ENCODE data around the gene SFXN2. TPM values are rescaled to one million over a fixed set of nuclear protein-coding genes. Genes with fewer than 3 reads are reported as not detected.

The SFXN2 gene
- total and polyA plus RNA-seq, 7 donors, result 0.45 to 3.2 (median 1.7) TPM

GRCh38 chr10:102669206-102670064, 45.0 kb upstream of the SFXN2 start:
- Histone ChIP-seq H3K36me3 (ENCODE audit: insufficient read depth in 1 of 2, low read depth in 1 of 2) (no peaks in the 10 kb centered on the region), H3K4me1 (peaks cover 26% of the 10 kb centered on the region), H3K27ac (peak overlapping the region; percentile 46), H3K9me3 (no peaks in the 10 kb centered on the region), H3K27me3 (ENCODE audit: insufficient read depth in 3 of 3, low read length in 2 of 3) (no peaks in the 10 kb centered on the region), H3K4me3 (no peak overlapping the region)
- DNase-seq (peak; percentile 62 to 88), ATAC-seq (peak; percentile 79 to 95 (median 92))
- intact Hi-C loops (cut with DNase I), result no loop called here
- TF ChIP-seq CTCF (IDR thresholded peaks at IDR 0.05), result peak; percentile 4
- 45 to 63% (median 50%) methylated on average over 7 of the region's 7 CpGs for WGBS, 3 donors

- no peak for TF ChIP-seq CTCF (IDR thresholded peaks at IDR 0.05)
- 84 to 93% (median 86%) methylated on average over 9 of the region's 9 CpGs for WGBS, 3 donors
Measured at GRCh38 chr10:102670065-102670670, 44.3 kb upstream of the SFXN2 start.

GRCh38 chr10:102670871-102671434, 43.5 kb upstream of the SFXN2 start:
- 75 to 82% (median 81%) methylated on average over 6 of the region's 6 CpGs for WGBS, 3 donors
- no peak for ATAC-seq
- H3K27ac ChIP-seq, result no peak overlapping the region
- no peaks in the 10 kb centered on the region for H3K9me3 ChIP-seq
- intact Hi-C loops (cut with DNase I), result no loop called here
- no peaks in the 10 kb centered on the region for H3K36me3 ChIP-seq (ENCODE audit: insufficient read depth in 1 of 2, low read depth in 1 of 2)
- H3K4me1 ChIP-seq, result peaks cover 38% of the 10 kb centered on the region
- H3K4me3 ChIP-seq, result no peak overlapping the region
- no peaks in the 10 kb centered on the region for H3K27me3 ChIP-seq (ENCODE audit: insufficient read depth in 3 of 3, low read length in 2 of 3)
- no peak for TF ChIP-seq CTCF (IDR thresholded peaks at IDR 0.05)
- DNase-seq, result no peak

More at GRCh38 chr10:102670065-102670670, 44.3 kb upstream of the SFXN2 start:
- Histone ChIP-seq H3K27ac (no peak overlapping the region), H3K27me3 (ENCODE audit: insufficient read depth in 3 of 3, low read length in 2 of 3) (no peaks in the 10 kb centered on the region), H3K4me1 (peaks cover 31% of the 10 kb centered on the region), H3K36me3 (ENCODE audit: insufficient read depth in 1 of 2, low read depth in 1 of 2) (no peaks in the 10 kb centered on the region), H3K9me3 (no peaks in the 10 kb centered on the region), H3K4me3 (no peak overlapping the region)
- peak in 1 of 4 donors; percentile 22 for ATAC-seq
- DNase-seq, result no peak
- intact Hi-C loops (cut with DNase I), result no loop called here

- DNase-seq (no peak), ATAC-seq (no peak)
- peak overlapping the region; percentile 50 for H3K27ac ChIP-seq
- H3K36me3 ChIP-seq (ENCODE audit: insufficient read depth in 1 of 2, low read depth in 1 of 2), result no peaks in the 10 kb centered on the region
- WGBS, 3 donors, result 65 to 75% (median 65%) methylated on average over 13 of the region's 13 CpGs
- intact Hi-C loops (cut with DNase I), result no loop called here
- peaks cover 53% of the 10 kb centered on the region for H3K4me1 ChIP-seq
- no peaks in the 10 kb centered on the region for H3K27me3 ChIP-seq (ENCODE audit: insufficient read depth in 3 of 3, low read length in 2 of 3)
- no peak for TF ChIP-seq CTCF (IDR thresholded peaks at IDR 0.05)
- H3K9me3 ChIP-seq, result no peaks in the 10 kb centered on the region
- H3K4me3 ChIP-seq, result peak overlapping the region; percentile 42
Measured at GRCh38 chr10:102673236-102673818, 41.1 kb upstream of the SFXN2 start.

All from psoas muscle (tissue), 8 donors.